ENCODE data around the gene MAPK12. TPM values are rescaled to one million over a fixed set of nuclear protein-coding genes. Genes with fewer than 3 reads are reported as not detected.

Gene MAPK12
- total RNA-seq, 2 experiments from 2014 or later, result 4.8 to 5.3 TPM

GRCh38 chr22:50286701-50287318 lies 25.3 kb upstream of the MAPK12 start:
- peaks cover 4% of the 10 kb centered on the region for H3K4me1 Mint-ChIP-seq (ENCODE audit: low read depth)
- no peak overlapping the region for H3K4me3 Mint-ChIP-seq
- peaks cover 4% of the 10 kb centered on the region for H3K36me3 Mint-ChIP-seq (ENCODE audit: low read depth)
- POLR2A ChIA-PET, result no interaction called here
- H3K27me3 Mint-ChIP-seq (ENCODE audit: low read depth), result no peaks in the 10 kb centered on the region
- H3K9me3 Mint-ChIP-seq (ENCODE audit: insufficient read depth), result no peaks in the 10 kb centered on the region
- ATAC-seq (no peak), DNase-seq (no peak)
- H3K27ac Mint-ChIP-seq, result no peak overlapping the region
- CTCF ChIA-PET, result no interaction called here

GRCh38 chr22:50286275-50286674 lies 24.8 kb upstream of the MAPK12 start:
- ChIA-PET CTCF (no interaction called here), POLR2A (no interaction called here)
- Mint-ChIP-seq H3K27me3 (ENCODE audit: low read depth) (no peaks in the 10 kb centered on the region), H3K4me3 (no peak overlapping the region), H3K9me3 (ENCODE audit: insufficient read depth) (no peaks in the 10 kb centered on the region), H3K36me3 (ENCODE audit: low read depth) (peaks cover 4% of the 10 kb centered on the region), H3K4me1 (ENCODE audit: low read depth) (no peaks in the 10 kb centered on the region), H3K27ac (no peak overlapping the region)
- DNase-seq (no peak), ATAC-seq (no peak)

- no peaks in the 10 kb centered on the region for H3K4me1 Mint-ChIP-seq (ENCODE audit: low read depth)
- POLR2A ChIA-PET, result no interaction called here
These were observed 24.2 kb upstream of the MAPK12 start for GRCh38 chr22:50285568-50286229.

GRCh38 chr22:50284479-50284878 lies 23.0 kb upstream of the MAPK12 start:
- Mint-ChIP-seq H3K4me3 (no peak overlapping the region), H3K4me1 (ENCODE audit: low read depth) (no peaks in the 10 kb centered on the region), H3K27me3 (ENCODE audit: low read depth) (no peaks in the 10 kb centered on the region), H3K27ac (no peak overlapping the region), H3K9me3 (ENCODE audit: insufficient read depth) (no peaks in the 10 kb centered on the region), H3K36me3 (ENCODE audit: low read depth) (peaks cover 7% of the 10 kb centered on the region)
- ChIA-PET POLR2A (no interaction called here), CTCF (no interaction called here)
- no peak for DNase-seq
- ATAC-seq, result no peak

More at GRCh38 chr22:50285568-50286229, 24.2 kb upstream of the MAPK12 start:
- H3K4me3 Mint-ChIP-seq, result no peak overlapping the region
- H3K9me3 Mint-ChIP-seq (ENCODE audit: insufficient read depth), result no peaks in the 10 kb centered on the region
- DNase-seq (no peak), ATAC-seq (no peak)
- H3K27ac Mint-ChIP-seq, result no peak overlapping the region
- H3K27me3 Mint-ChIP-seq (ENCODE audit: low read depth), result no peaks in the 10 kb centered on the region
- CTCF ChIA-PET, result no interaction called here
- peaks cover 5% of the 10 kb centered on the region for H3K36me3 Mint-ChIP-seq (ENCODE audit: low read depth)

GRCh38 chr22:50283821-50284220 lies 22.3 kb upstream of the MAPK12 start:
- H3K36me3 Mint-ChIP-seq (ENCODE audit: low read depth), result peaks cover 9% of the 10 kb centered on the region
- no peak for DNase-seq
- ChIA-PET CTCF (no interaction called here), POLR2A (no interaction called here)
- H3K27me3 Mint-ChIP-seq (ENCODE audit: low read depth), result no peaks in the 10 kb centered on the region
- no peaks in the 10 kb centered on the region for H3K9me3 Mint-ChIP-seq (ENCODE audit: insufficient read depth)
- no peaks in the 10 kb centered on the region for H3K4me1 Mint-ChIP-seq (ENCODE audit: low read depth)
- H3K4me3 Mint-ChIP-seq, result no peak overlapping the region
- no peak overlapping the region for H3K27ac Mint-ChIP-seq
- no peak for ATAC-seq

- H3K27me3 Mint-ChIP-seq (ENCODE audit: low read depth), result no peaks in the 10 kb centered on the region
- CTCF ChIA-PET, result no interaction called here
- H3K9me3 Mint-ChIP-seq (ENCODE audit: insufficient read depth), result no peaks in the 10 kb centered on the region
- DNase-seq, result no peak
- no peaks in the 10 kb centered on the region for H3K4me1 Mint-ChIP-seq (ENCODE audit: low read depth)
- ATAC-seq, result no peak
- POLR2A ChIA-PET, result no interaction called here
- no peak overlapping the region for H3K4me3 Mint-ChIP-seq
- H3K27ac Mint-ChIP-seq, result no peak overlapping the region
- H3K36me3 Mint-ChIP-seq (ENCODE audit: low read depth), result peaks cover 12% of the 10 kb centered on the region
These were observed 21.1 kb upstream of the MAPK12 start for GRCh38 chr22:50282361-50283155.

- no peaks in the 10 kb centered on the region for H3K27me3 Mint-ChIP-seq (ENCODE audit: low read depth)
- ChIA-PET POLR2A (no interaction called here), CTCF (no interaction called here)
- ATAC-seq (no peak), DNase-seq (no peak)
- peaks cover 15% of the 10 kb centered on the region for H3K36me3 Mint-ChIP-seq (ENCODE audit: low read depth)
- H3K4me1 Mint-ChIP-seq (ENCODE audit: low read depth), result no peaks in the 10 kb centered on the region
- no peak overlapping the region for H3K4me3 Mint-ChIP-seq
- H3K9me3 Mint-ChIP-seq (ENCODE audit: insufficient read depth), result no peaks in the 10 kb centered on the region
- no peak overlapping the region for H3K27ac Mint-ChIP-seq
These were observed 20.5 kb upstream of the MAPK12 start for GRCh38 chr22:50281957-50282356.

GRCh38 chr22:50281384-50281760 lies 19.9 kb upstream of the MAPK12 start:
- CTCF ChIA-PET, result no interaction called here
- no peak for DNase-seq
- ATAC-seq, result no peak
- H3K9me3 Mint-ChIP-seq (ENCODE audit: insufficient read depth), result no peaks in the 10 kb centered on the region
- no peaks in the 10 kb centered on the region for H3K4me1 Mint-ChIP-seq (ENCODE audit: low read depth)
- no peaks in the 10 kb centered on the region for H3K27me3 Mint-ChIP-seq (ENCODE audit: low read depth)
- peaks cover 18% of the 10 kb centered on the region for H3K36me3 Mint-ChIP-seq (ENCODE audit: low read depth)
- H3K27ac Mint-ChIP-seq, result no peak overlapping the region
- H3K4me3 Mint-ChIP-seq, result no peak overlapping the region
- POLR2A ChIA-PET, result no interaction called here

GRCh38 chr22:50280708-50281383 lies 19.4 kb upstream of the MAPK12 start:
- Mint-ChIP-seq H3K27me3 (ENCODE audit: low read depth) (no peaks in the 10 kb centered on the region), H3K4me1 (ENCODE audit: low read depth) (no peaks in the 10 kb centered on the region), H3K4me3 (no peak overlapping the region), H3K27ac (no peak overlapping the region), H3K9me3 (ENCODE audit: insufficient read depth) (no peaks in the 10 kb centered on the region), H3K36me3 (ENCODE audit: low read depth) (peaks cover 18% of the 10 kb centered on the region)
- CTCF ChIA-PET, result no interaction called here
- POLR2A ChIA-PET, result no interaction called here
- DNase-seq (no peak), ATAC-seq (no peak)

- ChIA-PET CTCF (no interaction called here), POLR2A (no interaction called here)
- H3K9me3 Mint-ChIP-seq (ENCODE audit: insufficient read depth), result no peaks in the 10 kb centered on the region
- peaks cover 23% of the 10 kb centered on the region for H3K36me3 Mint-ChIP-seq (ENCODE audit: low read depth)
- H3K27me3 Mint-ChIP-seq (ENCODE audit: low read depth), result no peaks in the 10 kb centered on the region
- DNase-seq, result no peak
- no peak for ATAC-seq
- H3K27ac Mint-ChIP-seq, result no peak overlapping the region
- peaks cover 4% of the 10 kb centered on the region for H3K4me1 Mint-ChIP-seq (ENCODE audit: low read depth)
- no peak overlapping the region for H3K4me3 Mint-ChIP-seq
These were observed 18.7 kb upstream of the MAPK12 start for GRCh38 chr22:50280022-50280707.

GRCh38 chr22:50278956-50279619 lies 17.6 kb upstream of the MAPK12 start:
- Mint-ChIP-seq H3K4me3 (no peak overlapping the region), H3K27ac (no peak overlapping the region), H3K4me1 (ENCODE audit: low read depth) (peaks cover 4% of the 10 kb centered on the region), H3K36me3 (ENCODE audit: low read depth) (peaks cover 22% of the 10 kb centered on the region), H3K27me3 (ENCODE audit: low read depth) (no peaks in the 10 kb centered on the region), H3K9me3 (ENCODE audit: insufficient read depth) (no peaks in the 10 kb centered on the region)
- DNase-seq (no peak), ATAC-seq (no peak)
- CTCF ChIA-PET, result no interaction called here
- POLR2A ChIA-PET, result no interaction called here
